ENCODE results near the gene SSBP3. TPM values are rescaled to one million over a fixed set of nuclear protein-coding genes. Genes with fewer than 3 reads are reported as not detected.

SSBP3 gene
- total RNA-seq, 1 experiment from 2014 or later = 115 TPM

GRCh38 chr1:54331843-54332463 lies 74.2 kb downstream of the SSBP3 start:
- peak overlapping the region; percentile 52 for H3K27ac Mint-ChIP-seq
- ChIA-PET POLR2A (interaction anchor here (0.8 to 1.4 kb wide), 5 partner anchors 19 to 167 kb away, joined by 3 to 9 read pairs (median 3); no protein-coding TSS in a partner anchor), CTCF (interaction anchor here (0.5 to 2.1 kb wide), 8 partner anchors 9 to 216 kb away, joined by 3 to 9 read pairs (median 4); partner anchors contain the start of gene ACOT11)
- ATAC-seq = no peak
- DNase-seq (ENCODE audit: low spot score) = no peak
- H3K4me3 Mint-ChIP-seq = no peak overlapping the region
- TF ChIP-seq, protein P1, sequence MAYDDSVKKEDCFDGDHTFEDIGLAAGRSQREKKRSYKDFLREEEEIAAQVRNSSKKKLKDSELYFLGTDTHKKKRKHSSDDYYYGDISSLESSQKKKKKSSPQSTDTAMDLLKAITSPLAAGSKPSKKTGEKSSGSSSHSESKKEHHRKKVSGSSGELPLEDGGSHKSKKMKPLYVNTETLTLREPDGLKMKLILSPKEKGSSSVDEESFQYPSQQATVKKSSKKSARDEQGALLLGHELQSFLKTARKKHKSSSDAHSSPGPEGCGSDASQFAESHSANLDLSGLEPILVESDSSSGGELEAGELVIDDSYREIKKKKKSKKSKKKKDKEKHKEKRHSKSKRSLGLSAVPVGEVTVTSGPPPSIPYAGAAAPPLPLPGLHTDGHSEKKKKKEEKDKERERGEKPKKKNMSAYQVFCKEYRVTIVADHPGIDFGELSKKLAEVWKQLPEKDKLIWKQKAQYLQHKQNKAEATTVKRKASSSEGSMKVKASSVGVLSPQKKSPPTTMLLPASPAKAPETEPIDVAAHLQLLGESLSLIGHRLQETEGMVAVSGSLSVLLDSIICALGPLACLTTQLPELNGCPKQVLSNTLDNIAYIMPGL (CRISPR knock-in tag; IDR thresholded peaks at IDR 0.05) = no peak
- TF ChIP-seq ZNF416 (CRISPR knock-in tag; IDR thresholded peaks at IDR 0.05) (no peak), JAZF1 (CRISPR knock-in tag; IDR thresholded peaks at IDR 0.05) (no peak), ZNF138 (CRISPR knock-in tag; conservative IDR thresholded peaks at IDR 0.05) (no peak), SOX15 (CRISPR knock-in tag; IDR thresholded peaks at IDR 0.05) (no peak), TEAD1 (CRISPR knock-in tag; IDR thresholded peaks at IDR 0.05) (no peak)
- TF ChIP-seq, protein P2, sequence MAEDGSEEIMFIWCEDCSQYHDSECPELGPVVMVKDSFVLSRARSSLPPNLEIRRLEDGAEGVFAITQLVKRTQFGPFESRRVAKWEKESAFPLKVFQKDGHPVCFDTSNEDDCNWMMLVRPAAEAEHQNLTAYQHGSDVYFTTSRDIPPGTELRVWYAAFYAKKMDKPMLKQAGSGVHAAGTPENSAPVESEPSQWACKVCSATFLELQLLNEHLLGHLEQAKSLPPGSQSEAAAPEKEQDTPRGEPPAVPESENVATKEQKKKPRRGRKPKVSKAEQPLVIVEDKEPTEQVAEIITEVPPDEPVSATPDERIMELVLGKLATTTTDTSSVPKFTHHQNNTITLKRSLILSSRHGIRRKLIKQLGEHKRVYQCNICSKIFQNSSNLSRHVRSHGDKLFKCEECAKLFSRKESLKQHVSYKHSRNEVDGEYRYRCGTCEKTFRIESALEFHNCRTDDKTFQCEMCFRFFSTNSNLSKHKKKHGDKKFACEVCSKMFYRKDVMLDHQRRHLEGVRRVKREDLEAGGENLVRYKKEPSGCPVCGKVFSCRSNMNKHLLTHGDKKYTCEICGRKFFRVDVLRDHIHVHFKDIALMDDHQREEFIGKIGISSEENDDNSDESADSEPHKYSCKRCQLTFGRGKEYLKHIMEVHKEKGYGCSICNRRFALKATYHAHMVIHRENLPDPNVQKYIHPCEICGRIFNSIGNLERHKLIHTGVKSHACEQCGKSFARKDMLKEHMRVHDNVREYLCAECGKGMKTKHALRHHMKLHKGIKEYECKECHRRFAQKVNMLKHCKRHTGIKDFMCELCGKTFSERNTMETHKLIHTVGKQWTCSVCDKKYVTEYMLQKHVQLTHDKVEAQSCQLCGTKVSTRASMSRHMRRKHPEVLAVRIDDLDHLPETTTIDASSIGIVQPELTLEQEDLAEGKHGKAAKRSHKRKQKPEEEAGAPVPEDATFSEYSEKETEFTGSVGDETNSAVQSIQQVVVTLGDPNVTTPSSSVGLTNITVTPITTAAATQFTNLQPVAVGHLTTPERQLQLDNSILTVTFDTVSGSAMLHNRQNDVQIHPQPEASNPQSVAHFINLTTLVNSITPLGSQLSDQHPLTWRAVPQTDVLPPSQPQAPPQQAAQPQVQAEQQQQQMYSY (CRISPR knock-in tag; IDR thresholded peaks at IDR 0.05) = peak; percentile 43
- TF ChIP-seq, protein P3, sequence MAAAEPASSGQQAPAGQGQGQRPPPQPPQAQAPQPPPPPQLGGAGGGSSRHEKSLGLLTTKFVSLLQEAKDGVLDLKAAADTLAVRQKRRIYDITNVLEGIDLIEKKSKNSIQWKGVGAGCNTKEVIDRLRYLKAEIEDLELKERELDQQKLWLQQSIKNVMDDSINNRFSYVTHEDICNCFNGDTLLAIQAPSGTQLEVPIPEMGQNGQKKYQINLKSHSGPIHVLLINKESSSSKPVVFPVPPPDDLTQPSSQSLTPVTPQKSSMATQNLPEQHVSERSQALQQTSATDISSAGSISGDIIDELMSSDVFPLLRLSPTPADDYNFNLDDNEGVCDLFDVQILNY (CRISPR knock-in tag; IDR thresholded peaks at IDR 0.05) = no peak
- H3K4me1 Mint-ChIP-seq = peaks cover 96% of the 10 kb centered on the region
- H3K9me3 Mint-ChIP-seq = no peaks in the 10 kb centered on the region
- H3K27me3 Mint-ChIP-seq (ENCODE audit: low read depth) = no peaks in the 10 kb centered on the region
- no peaks in the 10 kb centered on the region for H3K36me3 Mint-ChIP-seq

DNA sequence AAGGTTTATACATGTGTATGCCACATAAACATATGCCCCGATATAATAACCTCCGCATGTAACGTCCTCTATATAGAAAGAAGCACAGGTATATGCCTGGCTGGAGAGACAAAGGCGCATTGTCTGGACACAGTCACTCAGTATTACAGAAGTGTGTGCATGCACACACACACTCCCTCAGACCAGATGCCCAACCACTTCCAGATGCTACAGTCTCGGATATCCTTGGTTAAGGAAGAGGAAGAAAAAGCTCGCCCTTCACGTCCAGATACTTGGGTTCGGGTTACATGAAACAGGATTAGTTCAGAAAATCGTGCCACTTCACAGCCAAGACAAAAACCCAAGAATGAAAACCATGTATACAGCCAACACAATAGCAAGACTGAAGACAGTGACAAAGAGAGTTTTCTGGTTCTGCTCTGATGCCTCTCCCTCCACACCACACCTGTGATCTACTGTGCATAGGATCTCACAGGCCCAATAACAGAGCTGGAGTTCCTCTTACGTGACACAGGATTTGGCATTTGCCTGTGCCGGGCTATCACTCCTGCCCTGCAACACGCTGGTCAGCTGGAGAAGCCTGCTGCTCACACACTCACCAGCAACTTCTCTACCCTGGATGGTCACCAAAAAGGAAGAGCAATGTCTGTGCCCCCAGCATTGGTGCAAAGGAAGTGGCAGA lies 75.0 kb downstream of the SSBP3 start:
- CTCF ChIA-PET = interaction anchor here (0.5 to 2.1 kb wide), 3 partner anchors 21 to 216 kb away, joined by 3 to 9 read pairs (median 5); partner anchors contain the start of gene ACOT11
- no peak for ATAC-seq
- H3K9me3 Mint-ChIP-seq = no peaks in the 10 kb centered on the region

More for the DNA sequence above, 75.0 kb downstream of the SSBP3 start:
- H3K27ac Mint-ChIP-seq = peak overlapping the region; percentile 52
- no peak for TF ChIP-seq SMAD3 (CRISPR knock-in tag; IDR thresholded peaks at IDR 0.05; ENCODE audit: borderline replicate concordance)
- TF ChIP-seq, protein P4, sequence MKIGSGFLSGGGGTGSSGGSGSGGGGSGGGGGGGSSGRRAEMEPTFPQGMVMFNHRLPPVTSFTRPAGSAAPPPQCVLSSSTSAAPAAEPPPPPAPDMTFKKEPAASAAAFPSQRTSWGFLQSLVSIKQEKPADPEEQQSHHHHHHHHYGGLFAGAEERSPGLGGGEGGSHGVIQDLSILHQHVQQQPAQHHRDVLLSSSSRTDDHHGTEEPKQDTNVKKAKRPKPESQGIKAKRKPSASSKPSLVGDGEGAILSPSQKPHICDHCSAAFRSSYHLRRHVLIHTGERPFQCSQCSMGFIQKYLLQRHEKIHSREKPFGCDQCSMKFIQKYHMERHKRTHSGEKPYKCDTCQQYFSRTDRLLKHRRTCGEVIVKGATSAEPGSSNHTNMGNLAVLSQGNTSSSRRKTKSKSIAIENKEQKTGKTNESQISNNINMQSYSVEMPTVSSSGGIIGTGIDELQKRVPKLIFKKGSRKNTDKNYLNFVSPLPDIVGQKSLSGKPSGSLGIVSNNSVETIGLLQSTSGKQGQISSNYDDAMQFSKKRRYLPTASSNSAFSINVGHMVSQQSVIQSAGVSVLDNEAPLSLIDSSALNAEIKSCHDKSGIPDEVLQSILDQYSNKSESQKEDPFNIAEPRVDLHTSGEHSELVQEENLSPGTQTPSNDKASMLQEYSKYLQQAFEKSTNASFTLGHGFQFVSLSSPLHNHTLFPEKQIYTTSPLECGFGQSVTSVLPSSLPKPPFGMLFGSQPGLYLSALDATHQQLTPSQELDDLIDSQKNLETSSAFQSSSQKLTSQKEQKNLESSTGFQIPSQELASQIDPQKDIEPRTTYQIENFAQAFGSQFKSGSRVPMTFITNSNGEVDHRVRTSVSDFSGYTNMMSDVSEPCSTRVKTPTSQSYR (CRISPR knock-in tag; IDR thresholded peaks at IDR 0.05) = no peak
- no peak for DNase-seq (ENCODE audit: low spot score)
- H3K4me3 Mint-ChIP-seq = no peak overlapping the region
- no peaks in the 10 kb centered on the region for H3K36me3 Mint-ChIP-seq
- H3K27me3 Mint-ChIP-seq (ENCODE audit: low read depth) = no peaks in the 10 kb centered on the region
- H3K4me1 Mint-ChIP-seq = peaks cover 96% of the 10 kb centered on the region
- POLR2A ChIA-PET = interaction anchor here (0.8 kb wide), 1 partner anchor 168 kb away, joined by 3 read pairs; no protein-coding TSS in a partner anchor

All from WTC11 (cell line).